Stomach (tissue), 4 donors: ENCODE data around the gene KDM8.

Source experiments
- CTCF ChIP-seq, 7 experiments: fragments of 450-650 bp in 4 of 7; fragments of 200-600 bp in 3 of 7; sonication (generic) in 3 of 7; IDR thresholded peaks; one replicate each; pipeline ENCODE4 v1.5.1; 2016 to 2019; ENCODE audit warnings: antibody characterized with exemption in 7 of 7, control low read depth in 2 of 7, mild to moderate bottlenecking in 1 of 7
- EP300 ChIP-seq: sonication (generic); formaldehyde crosslinking; IDR thresholded peaks from one replicate; pipeline ENCODE4 v1.6.1; 2017; ENCODE audit warnings: antibody characterized with exemption
- POLR2A ChIP-seq, 4 donors: fragments of 450-650 bp; IDR thresholded peaks; one replicate each; pipeline ENCODE4 v1.6.1; 2016; ENCODE audit warnings: antibody characterized with exemption in 4 of 4, control low read depth in 2 of 4, mild to moderate bottlenecking in 1 of 4, moderate library complexity in 1 of 4
- POLR2AphosphoS5 ChIP-seq, 3 donors: sonication (generic); formaldehyde crosslinking; IDR thresholded peaks; one replicate each; pipeline ENCODE4 v1.6.1; 2016; ENCODE audit warnings: antibody characterized with exemption in 3 of 3

- TF ChIP-seq POLR2A (IDR thresholded peaks at IDR 0.05) (no peak), CTCF (IDR thresholded peaks at IDR 0.05) (peak in 1 of 7 experiments; percentile 26), EP300 (no peak), POLR2AphosphoS5 (IDR thresholded peaks at IDR 0.05) (no peak)
Observed at GRCh38 chr16:27225536-27226360, 22.4 kb downstream of the KDM8 start.
